GM10266 (cell line): ENCODE measurements around the gene ORC6.

ENCODE experiments used
- DNase-seq: peaks from one replicate; pipeline ENCODE4 v3.0.0; 2012; ENCODE audit errors: extremely low spot score
- TF ChIP-seq, protein P1 (sequence below): IDR thresholded peaks from 2 replicates; pipeline ENCODE4 v1.5.1; 2012; ENCODE audit warnings: mild to moderate bottlenecking, low read depth; ENCODE audit not compliant: control insufficient read depth, insufficient read depth; ENCODE audit errors: missing control alignments

Gene ORC6

DNA sequence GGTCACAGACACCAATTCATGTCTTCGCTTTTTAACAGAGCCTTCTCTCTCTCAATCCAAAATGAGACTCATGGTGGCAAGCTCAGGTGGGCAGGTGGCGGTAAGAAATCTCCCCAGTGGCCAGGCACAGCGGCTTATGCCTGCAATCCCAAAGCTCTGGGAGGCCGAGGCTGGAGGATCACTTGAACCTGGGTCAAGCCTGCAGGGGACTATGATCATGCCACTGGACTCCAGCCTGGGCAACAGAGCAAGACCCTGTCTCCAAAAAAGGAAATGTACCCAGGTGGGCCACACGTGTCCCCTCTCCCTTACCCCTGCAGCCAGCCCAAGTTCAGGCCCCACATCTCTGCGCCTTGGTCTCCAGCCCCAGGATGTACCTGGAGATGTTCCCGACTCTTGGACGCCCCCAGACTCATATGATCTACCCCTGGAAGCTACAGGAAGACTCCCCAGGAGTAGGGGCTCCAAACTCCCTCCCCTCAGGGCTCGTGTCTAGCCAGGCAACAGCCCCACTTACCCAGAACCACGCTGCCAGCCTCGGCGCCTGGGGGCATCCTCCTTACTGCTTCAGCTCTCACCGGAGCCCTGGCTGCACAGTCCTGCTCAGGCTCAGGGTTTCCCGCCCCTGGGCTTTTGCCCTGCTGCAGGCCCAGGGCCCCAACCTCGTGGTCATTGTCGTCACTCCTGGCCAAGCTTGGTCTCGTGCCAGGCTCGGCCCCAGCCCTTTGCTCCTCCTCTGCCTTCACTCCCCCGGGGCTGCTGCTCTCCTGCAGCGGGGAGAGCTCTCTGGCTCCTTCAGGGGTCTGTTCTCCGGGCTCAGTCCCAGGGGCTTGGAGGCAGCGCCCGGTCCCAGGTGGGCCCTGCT, 42.5 kb downstream of the ORC6 start:
- TF ChIP-seq, protein P1, sequence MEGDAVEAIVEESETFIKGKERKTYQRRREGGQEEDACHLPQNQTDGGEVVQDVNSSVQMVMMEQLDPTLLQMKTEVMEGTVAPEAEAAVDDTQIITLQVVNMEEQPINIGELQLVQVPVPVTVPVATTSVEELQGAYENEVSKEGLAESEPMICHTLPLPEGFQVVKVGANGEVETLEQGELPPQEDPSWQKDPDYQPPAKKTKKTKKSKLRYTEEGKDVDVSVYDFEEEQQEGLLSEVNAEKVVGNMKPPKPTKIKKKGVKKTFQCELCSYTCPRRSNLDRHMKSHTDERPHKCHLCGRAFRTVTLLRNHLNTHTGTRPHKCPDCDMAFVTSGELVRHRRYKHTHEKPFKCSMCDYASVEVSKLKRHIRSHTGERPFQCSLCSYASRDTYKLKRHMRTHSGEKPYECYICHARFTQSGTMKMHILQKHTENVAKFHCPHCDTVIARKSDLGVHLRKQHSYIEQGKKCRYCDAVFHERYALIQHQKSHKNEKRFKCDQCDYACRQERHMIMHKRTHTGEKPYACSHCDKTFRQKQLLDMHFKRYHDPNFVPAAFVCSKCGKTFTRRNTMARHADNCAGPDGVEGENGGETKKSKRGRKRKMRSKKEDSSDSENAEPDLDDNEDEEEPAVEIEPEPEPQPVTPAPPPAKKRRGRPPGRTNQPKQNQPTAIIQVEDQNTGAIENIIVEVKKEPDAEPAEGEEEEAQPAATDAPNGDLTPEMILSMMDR, result no peak
- DNase-seq, result no peak

DNA sequence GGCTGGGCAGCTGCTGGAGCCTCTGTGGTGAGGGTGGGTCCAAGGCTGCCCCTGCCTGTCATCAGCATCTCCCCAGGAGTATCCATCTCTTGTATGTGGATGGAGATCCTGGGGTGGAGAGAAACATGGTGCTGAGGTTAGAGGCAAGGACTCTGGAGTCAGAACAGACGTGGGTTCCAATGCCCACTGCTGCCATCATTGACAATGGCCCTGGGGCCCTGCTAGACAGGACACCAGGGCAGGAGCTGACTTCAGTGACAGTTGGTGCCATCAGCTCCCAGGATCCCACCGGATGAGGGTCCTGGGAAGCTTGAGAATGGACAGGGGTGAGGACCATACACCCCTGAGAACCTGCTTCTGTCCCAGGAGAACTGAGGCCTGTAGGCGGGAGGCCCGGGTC, 43.1 kb downstream of the ORC6 start:
- no peak for DNase-seq

DNA sequence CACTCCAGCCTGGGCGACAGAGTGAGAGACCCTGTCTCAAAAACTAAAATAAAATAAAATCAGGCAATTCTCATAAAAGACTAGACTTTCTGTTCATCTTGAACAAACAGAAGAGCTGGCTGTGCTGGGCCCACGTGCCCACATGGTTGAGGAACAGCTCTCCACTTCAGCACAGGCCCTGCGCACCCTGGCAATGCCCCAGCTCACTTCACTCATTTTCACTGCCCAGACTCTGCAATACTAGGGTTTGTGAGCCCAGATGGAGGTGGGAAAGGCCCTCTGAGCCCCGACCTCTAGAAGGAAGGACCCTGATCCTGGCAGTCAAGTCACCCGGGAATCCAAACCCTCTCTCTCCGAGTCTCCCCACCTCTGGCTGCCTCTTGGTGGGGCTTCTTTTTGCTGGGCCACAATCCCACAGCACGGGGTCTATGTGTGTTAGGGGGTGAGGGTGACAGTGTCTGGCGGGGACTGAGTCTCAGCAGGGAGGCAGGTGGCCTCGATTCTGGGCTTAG, 43.9 kb downstream of the ORC6 start:
- TF ChIP-seq, protein P1, result no peak

More for the DNA sequence above, 43.1 kb downstream of the ORC6 start:
- TF ChIP-seq, protein P1, result no peak

DNA sequence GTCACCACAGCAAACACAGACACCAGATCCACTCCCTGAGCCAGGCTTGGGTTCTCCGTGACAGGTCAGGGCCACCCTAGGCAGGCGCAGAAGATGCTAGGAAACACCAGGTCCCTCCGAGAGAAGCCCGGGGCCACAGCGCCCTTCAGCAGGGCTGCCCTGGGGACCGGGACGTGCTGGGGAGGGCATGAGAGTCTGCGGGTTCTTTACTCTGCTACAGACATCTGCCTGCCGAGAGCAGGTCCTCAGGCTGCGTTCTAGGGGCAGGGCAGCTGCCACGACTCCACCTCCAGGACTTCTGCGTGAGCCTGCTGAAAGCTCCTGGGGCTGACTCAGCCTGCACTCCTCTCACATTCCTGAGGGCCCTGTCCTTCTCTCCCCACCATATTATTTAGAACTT, 47.2 kb downstream of the ORC6 start:
- TF ChIP-seq, protein P1, result no peak
- no peak for DNase-seq

More for the DNA sequence above, 43.9 kb downstream of the ORC6 start:
- DNase-seq, result no peak

DNA sequence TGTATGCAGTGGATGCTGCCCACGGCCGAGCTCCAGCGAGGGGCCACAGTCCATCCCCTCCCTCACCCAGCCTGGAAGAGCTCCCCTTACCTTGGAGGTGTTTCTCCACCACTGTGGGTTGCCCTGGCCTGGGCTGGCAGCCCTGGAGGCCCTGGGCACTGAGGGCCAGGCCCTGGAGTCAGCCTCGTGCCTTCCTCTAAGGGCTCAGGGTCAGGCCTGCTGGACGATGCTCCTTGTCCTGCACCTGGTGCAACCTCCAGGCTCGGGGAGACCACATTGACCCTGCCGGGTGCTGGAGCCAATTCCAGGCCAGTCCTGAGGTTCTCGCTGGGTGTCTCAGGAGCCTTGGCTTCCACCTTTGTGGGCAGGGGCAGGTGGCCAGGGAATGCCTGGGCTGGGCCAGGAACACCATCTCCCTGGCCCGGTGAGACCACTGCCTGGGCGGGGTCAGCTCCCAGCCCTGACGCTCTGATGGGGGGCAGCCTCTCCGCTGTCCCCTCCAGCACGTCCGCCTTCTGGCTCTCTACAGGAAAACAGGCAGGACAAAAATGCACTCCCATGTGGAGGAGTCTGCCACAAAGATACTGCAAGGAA, 48.3 kb downstream of the ORC6 start:
- no peak for DNase-seq
- TF ChIP-seq, protein P1, result no peak

DNA sequence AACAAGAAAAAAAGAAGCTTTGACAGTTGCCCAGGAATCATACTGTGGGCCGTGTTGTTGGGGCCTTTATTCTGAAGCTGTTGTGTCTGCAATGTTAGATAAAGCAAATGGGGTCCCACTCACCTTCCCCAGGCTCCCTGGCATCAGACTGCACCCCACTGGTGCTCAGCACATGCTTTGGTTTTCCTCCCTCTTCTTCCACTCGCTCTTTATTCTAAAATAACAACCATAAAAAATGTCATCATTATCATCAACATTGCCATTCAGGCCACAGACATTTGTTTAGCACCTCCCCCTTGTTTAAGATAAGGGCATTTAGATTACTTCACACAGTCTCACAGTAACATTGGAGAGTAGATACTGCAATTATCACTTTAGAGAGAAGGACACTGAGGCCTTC, 50.5 kb downstream of the ORC6 start:
- TF ChIP-seq, protein P1, result no peak

More for the DNA sequence above, 50.5 kb downstream of the ORC6 start:
- no peak for DNase-seq
